GM21786 (cell line): Measurements from ENCODE around the gene SLC4A8.

Source experiments
- ATAC-seq: cut with Tn5 transposase; IDR thresholded peaks from one replicate; pipeline ENCODE4 v1.9.1; 2021; ENCODE audit not compliant: unreplicated experiment

Gene SLC4A8

DNA sequence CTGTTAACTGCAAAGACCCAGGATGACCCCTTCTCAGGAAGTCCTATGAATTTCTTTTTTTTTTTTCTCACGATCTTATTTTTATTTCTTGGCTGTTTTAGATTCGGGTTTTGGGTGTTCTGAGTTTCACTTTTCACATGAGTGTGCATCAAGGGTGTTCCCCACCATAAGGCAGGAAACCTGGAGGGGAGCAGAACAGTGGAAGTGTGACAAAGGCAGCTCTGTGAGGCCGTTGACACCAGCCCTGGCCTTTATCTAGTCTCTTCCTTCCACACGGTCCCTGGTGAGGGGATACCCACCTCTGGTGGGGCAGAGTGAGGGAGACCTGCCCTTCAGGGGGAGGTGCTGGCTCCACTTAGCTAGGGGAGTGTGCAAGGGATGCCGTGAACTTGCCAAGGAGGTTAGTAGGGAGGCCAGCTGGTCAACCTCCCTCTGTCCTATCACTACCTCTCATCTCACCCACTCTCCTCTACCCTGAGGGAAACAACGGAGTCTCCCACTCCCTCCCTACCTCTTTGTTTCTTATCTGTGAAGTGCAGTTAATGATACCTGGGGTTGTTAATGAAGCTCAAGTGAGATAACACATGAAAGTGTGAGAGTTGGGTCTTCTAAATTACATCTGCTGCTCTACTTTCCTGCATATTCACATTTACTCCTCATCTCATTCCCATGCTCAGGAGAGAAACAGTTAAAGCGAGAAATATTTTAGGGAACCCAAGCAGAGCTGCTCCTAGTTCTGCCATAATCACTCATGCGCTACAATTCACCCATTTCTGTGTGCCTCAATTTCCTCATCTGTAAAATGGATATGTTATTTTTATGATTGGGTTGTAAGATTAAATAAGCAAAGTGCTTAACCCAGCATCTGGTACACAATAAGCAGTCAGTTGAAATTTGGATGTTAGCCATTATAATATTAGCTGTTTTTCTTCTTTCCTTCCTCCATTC lies 29.1 kb upstream of the SLC4A8 start:
- peak; percentile 46 for ATAC-seq

DNA sequence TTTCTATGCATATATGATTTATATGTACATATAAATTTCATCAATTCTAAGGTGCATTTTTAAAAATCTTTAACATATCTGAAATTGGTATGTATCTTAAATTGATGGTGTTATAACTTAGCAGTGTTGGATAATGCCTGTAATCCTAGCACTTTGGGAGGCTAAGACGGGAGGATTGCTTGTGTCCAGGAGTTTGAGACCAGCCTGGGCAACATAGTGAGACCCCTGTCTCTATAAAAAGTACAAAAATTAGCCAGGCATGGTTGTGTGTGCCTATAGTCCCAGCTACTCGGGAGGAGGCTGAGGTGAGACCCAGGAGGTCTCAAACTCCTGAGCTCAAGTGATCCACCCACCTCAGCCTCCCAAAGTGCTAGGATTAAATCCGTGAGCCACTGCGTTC lies 27.0 kb upstream of the SLC4A8 start:
- no peak for ATAC-seq

DNA sequence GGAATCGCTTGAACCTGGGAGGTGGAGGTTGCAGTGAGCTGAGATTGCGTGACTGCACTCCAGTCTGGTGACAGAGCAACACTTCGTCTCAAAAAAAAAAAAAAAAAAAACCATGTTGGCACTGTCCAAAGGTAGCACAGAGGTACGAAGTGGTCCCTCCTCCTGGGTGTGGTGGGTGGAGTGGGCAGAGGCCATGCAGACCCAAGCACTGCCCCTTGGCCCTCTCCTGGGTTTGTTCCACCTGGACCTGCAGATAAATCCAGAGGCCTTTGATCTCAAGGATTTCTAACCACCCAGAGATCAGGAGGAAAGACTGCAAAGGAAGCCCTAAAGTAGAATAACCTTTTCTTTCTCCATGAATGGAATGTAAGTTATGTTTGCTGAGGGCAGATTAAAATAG lies 24.7 kb upstream of the SLC4A8 start:
- ATAC-seq = no peak

DNA sequence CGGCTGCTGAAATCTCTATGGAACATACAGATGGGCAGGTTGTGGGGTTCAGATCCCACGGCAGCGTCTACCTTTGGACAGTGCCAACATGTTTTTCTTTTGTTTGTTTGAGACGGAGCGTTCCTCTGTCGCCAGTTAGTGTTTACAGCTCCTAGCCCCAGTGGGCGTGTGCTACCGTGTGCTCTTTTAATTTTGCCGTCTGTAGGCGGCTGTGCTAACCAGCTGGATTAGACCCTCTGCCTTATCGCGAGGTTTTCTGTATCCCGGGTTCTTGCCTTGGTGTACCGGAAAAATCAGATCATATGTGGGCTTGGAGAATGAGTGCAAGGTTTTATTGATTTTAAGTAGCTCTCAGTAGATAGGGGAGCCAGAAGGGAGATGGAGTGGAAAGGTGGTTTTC lies 23.6 kb upstream of the SLC4A8 start:
- no peak for ATAC-seq

DNA sequence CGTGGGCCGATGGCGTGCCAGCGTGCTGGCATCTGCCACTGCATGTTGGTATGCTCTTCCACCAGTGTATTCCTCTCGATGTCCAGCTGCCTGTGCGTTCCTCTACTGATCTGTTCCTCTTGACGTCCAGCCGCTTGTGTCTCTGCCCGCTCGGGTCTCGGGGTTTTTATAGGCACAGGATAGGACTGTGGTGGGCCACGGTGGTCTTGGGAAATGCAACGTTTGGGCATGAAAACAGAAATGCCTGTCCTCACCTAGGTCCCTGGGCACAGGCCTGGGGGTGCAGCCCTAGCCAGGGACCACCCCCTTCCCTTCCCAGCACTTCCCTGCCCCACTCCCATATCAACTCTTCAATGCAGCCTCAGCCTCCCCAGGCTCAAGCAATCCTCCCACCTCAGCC lies 23.1 kb upstream of the SLC4A8 start:
- no peak for ATAC-seq

DNA sequence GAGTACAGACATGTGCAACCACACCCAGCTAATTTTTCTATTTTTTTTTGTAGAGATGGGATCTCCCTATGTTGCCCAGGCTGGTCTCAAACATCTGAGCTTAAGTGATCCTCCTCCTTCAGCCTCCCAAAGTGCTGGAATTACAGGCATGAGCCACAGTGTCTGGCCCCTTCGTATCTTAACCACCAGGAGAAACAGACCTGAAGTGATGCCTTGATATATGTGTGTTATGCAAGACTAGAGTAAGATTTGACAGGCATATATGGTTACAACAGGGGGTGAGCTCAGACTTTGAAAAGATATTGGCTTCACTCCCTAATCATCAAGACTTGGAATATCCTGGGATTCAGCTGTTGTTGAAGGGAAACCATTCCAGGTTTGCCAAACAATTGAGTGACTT lies 22.7 kb upstream of the SLC4A8 start:
- no peak for ATAC-seq

DNA sequence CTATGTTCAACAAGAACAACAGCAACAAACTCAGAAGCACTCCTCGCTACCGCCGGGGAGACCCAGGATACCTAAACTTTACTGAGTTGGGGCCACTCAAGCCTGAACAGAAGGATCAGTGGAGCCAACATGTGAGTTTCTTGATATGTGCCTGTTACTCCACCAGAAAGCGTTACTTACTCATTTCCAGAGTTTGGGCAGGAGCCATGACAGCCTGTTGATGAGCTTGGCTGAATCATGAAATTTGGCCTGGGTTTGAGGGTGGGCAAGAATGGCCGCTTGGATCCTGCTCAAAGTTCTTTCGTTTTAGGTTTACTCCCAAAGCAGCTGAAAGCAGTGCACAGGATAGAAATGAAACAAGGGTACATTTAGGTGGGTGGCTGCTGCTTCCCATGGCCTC lies 21.5 kb upstream of the SLC4A8 start:
- ATAC-seq = no peak

DNA sequence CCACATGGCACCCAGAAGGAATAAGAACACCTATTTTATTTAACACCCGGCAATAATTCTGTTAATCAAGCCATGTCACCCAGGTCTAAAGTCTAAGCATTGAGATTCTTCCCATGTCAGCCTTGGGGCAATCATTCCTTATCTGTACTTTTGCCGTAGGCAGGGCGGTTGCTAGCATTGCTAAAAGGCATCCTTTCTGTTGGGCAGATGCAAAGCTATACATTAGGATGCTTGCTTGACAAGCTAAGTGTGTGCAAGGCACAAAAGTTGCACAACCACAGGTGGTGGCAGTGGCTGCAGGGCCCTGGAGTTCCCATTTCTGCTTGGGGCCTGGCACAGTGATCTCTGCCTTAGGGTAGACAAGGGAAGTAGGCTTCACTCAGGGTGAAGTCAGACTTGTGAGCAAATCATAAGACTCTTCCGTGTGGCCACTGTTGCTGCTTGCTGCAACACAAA lies 20.9 kb upstream of the SLC4A8 start:
- ATAC-seq = no peak

DNA sequence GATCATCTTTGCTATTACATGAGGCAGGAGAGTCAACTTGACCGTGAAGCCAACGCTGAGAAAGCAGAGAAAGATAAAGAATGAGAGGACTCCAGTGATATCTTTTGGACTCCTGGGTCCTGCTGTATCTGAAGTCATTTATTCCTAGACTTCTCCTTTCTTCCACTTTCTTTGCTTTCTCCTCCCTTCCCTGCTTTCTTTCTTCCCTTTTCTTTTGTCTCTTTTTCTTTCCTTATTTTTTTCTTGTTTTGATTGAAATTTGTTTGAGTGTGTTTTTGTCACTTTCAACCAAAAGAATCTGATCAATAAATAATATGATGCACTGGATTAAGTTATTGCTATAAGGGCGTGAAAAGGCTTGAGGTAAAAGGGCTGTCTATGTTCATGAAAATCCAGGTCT lies 20.0 kb upstream of the SLC4A8 start:
- no peak for ATAC-seq

DNA sequence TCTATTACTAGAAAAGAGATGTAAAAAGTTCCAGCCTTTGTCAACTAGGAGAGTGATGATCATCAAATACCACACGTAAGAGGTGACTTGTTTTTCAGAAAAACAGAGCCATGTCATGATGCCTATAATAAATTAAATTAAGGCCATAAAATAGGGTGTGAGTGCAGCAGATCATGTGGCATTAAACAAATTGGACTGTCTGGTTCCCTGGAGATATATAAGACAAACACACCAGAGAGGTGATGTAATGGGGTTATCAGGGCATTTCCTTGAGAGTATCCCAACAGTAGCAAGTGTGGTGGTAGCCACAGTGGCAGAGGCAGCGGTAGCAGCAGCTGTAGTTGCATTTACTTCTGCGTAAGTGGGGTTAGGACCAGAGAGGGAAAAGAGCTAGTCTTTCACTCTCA lies 18.8 kb upstream of the SLC4A8 start:
- ATAC-seq = no peak

DNA sequence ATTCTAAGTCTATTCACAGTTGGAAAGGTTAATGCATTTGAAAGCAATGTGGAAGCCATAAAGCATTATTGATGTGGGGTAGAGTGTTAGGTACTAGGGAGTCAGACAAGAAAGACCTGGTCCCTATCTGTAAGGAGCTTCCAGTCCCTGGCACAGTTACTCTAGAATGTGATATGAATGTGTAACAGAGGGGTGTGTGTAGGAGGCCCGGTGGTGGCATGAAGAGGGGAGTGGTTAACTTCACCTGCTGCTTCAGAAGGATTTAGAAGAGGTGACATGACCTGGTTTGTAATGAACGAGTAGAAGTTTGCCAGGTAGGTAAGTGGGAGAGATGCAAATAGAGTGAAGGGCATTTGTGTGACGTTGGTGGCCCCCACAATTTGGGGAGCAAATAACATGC lies 18.3 kb upstream of the SLC4A8 start:
- ATAC-seq = no peak

DNA sequence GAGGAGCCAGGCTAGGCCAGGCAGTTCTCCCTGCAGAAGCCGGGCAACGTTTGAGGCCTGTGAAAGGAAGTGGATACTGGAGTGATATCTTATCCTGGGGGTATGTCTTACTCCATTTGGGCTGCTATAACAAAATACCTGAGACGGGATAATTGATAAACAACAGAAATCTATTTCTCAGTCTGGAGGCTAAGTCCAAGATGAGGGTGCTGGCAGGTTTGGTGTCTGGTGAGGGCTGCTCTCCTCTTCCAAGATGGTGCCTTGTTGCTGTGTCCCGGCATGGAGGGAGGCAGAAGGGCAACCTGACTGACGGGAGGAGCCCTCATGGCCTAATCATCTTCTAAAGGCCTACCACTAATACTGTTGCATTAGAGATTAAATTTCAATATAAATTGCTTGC lies 17.8 kb upstream of the SLC4A8 start:
- ATAC-seq = no peak

DNA sequence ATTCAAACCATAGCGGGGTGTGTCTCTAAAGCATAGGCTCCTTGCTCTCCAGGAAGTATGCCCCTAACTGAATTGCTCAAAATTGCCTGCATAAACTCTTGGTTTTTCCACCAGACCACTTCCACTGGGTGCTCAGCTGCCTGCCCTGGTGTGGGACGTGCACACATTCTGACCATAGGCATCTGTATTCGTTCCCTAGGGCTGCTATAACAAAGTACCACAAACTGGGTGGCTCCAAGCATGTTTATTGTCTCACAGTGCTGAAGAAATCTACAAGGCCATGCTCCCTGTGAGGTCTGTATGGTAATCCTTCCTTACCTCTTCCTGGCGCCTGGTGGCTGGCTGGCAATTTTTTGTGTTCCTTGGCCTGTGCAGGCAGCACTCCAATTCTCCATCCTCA lies 17.0 kb upstream of the SLC4A8 start:
- ATAC-seq = no peak

DNA sequence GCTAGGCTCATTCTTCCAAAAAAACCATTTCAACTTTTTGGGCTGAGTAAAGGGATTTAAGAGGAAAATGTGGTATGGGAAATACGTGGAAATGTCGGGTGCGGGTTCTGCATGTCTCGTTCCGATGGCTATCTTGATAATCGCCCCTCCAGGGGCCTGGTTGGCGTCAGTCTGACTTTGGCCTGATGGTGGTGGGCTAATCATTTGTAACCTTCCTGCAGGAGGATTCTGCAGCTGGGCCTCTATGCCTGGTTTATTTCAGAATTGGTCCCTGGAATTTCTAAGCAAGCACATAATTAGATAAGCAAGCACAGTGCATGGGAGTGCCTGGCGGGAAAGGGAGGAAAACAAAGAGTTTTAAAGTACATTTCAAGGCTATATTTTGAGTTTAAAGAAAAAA lies 14.8 kb upstream of the SLC4A8 start:
- no peak for ATAC-seq

DNA sequence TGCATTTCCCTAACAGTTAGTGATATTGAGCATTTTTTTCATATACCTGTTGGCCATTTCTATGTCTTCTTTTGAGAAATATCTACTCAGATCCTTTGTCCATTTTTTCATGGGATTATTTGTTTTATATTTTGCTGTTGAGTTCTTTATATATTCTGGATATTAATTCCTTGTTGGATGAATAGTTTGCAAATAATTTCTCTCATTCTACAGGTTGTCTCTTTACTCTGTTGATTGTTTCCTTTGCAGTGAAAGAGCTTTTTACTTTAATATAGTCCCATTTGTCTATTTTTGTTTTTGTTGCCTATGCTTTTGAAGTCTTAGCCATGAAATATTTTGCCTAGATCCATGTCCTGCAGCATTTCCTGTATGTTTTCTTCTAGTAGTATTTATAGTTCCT lies 11.5 kb upstream of the SLC4A8 start:
- no peak for ATAC-seq

DNA sequence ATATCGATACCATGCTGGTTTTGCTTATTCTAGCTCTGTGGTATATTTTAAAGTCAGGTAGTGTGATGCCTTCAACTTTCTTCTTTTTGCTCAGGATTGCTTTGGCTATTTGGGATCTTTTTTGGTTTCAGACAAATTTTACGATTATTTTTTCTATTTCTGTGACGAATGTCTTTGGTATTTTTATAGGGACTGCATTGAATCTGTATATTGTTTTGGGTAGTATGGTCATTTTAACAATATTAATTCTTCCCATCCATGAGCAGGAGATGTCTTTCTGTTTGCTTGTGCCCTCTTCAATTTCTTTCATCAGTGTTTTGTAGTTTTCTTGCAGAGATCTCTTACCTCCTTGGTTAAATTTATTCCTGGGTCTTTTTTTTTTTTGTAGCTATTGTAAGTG lies 10.8 kb upstream of the SLC4A8 start:
- no peak for ATAC-seq

DNA sequence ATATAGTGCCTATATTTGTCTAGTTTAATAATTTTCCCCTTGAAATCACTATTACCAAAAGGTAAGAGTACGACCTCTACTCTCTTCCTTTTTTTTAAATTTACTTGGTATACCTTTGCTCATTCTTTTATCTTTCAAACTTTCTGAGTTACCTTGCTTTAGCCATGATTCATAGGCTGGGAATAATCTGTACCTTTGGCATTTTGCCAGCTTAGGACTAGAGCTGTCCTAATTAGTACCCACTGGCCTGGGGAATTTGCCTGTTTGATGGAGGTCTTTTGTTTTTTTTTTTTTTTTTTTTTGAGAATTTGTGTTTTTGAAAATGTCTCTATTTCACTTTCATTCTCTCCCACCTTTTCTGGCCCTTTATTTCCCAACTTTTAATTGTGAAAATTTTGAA lies 8.7 kb upstream of the SLC4A8 start:
- no peak for ATAC-seq

DNA sequence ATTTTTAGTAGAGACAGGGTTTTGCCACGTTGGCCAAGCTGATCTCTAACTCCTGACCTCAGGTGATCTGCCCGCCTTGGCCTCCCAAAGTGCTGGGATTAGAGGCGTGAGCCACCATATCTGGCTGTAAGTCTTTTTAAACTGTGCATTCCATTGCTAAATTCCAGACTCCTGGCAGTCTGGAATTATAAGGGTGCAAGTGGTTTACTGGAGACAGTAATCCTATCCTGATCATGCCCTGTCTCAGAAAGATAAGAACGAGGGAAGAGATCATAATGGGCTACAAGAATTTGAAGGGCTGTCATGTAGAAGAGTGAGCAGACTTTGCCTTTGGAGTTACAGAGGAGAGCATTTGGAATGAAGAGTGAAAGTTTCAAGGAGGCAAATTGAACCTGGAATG lies 6.8 kb upstream of the SLC4A8 start:
- no peak for ATAC-seq

DNA sequence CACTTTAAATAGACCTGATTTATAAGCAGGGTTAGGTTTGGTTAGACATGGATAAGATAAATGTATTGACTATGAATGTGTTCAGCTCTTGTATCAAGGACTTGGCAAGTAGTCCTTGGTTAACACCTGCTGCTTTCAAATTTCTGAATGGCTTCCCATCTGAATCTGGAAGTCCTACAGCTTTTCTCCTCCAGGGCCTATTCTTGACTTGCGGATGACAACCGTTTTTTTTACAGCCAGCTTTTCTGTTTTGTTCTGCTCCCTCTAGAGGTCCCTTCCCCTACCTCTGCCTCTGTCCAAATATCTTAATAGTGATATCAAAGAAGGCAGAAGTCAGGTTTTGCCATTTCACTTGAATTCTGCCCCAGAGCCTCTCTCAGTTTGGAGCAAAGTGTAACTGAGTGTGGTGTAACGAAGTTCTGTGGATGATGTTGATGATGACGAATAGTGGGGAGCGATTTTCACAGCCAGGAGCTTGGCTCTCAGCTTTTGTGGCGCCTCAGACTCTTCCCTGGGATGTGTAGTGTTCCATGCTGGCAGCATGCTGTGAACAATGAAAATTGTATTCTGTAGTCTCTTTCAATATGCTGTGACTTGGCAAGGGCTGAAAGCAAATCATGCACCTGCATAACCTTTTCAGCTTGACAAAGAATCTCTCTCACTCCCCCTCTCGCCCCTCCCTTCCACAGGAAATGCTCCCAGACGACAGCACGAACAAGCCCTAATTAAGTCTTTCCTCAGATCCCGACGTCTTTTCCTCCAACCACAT lies 5.0 kb upstream of the SLC4A8 start:
- ATAC-seq = no peak

DNA sequence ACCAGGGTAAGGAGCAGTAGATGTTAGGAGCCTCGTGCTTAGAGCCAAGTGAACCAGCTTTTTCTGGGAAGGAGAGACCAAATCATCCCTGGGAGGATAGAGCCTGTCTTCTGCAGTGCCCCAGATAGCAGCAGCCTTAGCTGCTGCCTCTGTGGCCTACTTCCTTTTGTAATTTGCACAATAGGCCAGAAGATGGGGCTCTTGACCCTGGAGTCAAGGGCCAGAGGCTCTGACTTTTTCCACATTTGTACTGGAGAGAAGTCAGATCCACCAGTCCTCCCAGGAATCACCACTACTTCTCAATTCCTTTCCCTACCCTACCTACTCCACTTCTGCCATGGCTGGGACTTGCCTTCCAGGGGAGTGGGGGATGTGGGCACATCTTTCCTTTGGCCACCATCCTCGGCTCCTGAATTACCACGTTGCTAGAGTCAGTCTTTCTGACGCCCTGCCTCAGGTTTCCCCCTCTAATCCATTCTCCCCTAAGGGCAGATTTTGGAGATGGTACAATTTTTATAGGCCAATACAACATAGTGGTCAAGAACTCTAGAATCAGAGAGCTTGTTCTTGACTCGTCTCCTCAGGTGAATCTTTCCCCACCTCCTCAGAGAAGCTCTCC lies 3.3 kb upstream of the SLC4A8 start:
- no peak for ATAC-seq

DNA sequence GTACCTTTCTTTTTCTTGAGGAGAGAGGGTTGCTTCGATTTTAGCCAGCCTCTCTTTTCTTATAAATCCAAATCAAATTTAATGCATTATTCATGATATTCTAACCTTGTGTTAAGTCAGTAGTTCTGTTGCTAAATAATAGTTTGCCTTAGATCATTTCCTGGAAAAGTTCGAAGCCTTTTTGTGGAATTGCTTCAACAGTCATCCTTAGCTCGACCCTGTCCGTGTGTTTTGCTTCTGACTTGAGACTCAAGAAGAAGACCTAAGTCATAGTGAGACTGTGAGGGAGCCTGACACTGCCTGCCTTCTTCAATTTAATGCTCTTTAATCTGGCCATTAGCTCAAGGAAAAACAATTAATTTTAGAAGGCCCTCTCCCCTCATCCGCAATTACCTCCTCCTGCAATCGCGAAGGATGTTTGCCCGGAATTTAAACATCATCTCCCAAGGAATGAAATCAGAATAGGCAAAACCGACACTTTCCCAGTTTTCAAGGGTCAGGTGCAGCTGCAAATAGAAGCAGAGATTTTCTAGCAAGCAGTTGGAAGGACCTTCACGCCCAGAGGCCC lies 453 bp upstream of the SLC4A8 start:
- no peak for ATAC-seq
